ENCODE measurements around the gene EPB41L5. TPM values are rescaled to one million over a fixed set of nuclear protein-coding genes. Genes with fewer than 3 reads are reported as not detected.
A peak's percentile ranks its signal among the peaks of the same experiment; 100 is the strongest.
"Not testable (repeated sequence)": the region's sequence is repeated elsewhere in the genome, so short reads cannot be mapped to it uniquely, and the experiment has no call there.

The EPB41L5 gene
- 13.3 TPM for total RNA-seq
- long read RNA-seq, partial matches to known transcripts: 1 of 5 reads
- long read RNA-seq, other reads (novel, unspliced or antisense): 4 of 5 reads

DNA sequence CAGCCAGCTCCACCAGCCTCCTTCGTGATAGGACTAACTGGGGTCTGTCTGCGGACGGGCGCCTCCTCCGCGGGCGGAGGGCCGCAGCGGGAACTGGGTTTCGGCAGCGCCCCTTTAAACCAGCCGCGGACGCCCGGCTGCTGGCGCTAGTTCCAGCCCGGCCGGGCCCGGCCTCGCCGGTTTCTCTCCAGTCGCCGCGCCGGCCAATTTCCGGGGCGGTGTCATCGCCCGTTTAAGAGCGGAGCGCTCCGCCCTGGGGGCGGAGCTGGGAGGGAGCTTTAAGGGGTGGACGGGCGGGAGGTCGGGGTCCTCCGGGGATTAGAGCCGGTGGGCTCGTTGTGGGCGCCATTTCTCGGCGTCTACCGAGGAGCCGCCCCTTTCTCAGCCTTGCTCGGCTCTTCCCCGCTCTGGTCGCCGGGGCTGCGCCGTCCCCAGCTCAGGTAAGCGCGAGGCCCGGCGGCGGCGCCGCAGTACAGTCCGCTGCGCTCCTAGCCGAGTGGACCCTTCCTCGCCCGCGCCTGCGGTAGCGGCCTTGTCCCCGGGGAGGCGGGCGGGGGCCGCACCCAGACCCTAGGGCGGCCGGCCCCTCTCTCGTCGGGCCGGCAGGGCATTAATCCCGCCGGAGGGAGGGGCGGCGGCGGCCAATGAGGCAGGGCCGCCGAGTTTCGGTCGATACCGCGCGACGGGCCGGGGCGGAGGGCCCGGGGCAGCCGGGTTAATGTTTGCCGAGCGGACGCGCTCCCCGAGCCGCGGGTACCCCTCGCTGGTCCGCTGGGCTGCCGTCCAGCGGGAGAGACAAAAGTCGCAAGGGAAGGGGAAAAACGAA is at the start of gene EPB41L5:
Gene EPB41L5, plus strand, starts transcription at position 307 of the 826 bp plus-strand sequence. CDS start 6,008 bp downstream, outside the sequence.
- DNase-seq (ENCODE audit: low spot score): peak; percentile 97

GRCh38 chr2:119981896-119982295 is 31.0 kb upstream of the EPB41L5 start:
- no peak for DNase-seq (ENCODE audit: low spot score)

DNA sequence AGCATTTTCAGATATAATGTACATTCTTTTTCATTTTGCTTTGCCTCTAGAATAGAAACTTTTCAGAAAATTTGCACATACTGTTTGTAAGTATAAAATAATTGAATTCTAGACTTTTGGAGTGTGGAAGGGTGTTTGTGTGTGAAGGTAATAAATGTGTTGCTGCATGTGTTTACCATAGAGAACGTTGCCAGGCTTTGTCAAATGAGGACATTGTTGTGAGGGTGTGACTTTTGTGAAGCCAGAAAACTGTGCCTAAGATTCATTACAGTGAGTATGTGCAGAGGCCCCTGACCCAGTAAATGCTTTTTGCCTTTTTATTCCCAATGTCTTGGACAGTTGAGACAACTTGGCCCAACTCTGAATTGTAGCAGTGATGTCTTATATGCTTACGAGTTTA is 30.4 kb upstream of the EPB41L5 start:
- DNase-seq (ENCODE audit: low spot score): no peak

DNA sequence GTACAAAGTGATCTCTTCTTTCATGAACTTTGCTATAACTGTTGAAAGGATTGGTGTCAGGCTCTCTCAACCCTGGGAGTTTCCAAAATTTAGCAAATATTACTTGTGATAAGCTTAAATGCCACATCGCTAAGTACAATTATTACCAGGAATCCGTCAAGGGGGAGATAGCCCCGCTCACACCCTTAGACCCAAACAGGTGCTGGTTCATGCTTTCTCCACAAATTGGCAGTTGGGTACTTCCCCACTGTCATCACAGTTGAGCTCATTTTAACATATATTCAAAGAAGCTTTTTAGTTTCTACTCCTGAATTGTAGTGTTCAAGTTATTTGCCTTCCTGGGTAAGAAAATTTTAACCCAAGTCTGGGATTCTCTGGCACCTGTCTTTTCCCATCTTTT is 29.8 kb upstream of the EPB41L5 start:
- DNase-seq (ENCODE audit: low spot score): no peak

GRCh38 chr2:119996148-119996547 is 16.7 kb upstream of the EPB41L5 start:
- no peak for DNase-seq (ENCODE audit: low spot score)

DNA sequence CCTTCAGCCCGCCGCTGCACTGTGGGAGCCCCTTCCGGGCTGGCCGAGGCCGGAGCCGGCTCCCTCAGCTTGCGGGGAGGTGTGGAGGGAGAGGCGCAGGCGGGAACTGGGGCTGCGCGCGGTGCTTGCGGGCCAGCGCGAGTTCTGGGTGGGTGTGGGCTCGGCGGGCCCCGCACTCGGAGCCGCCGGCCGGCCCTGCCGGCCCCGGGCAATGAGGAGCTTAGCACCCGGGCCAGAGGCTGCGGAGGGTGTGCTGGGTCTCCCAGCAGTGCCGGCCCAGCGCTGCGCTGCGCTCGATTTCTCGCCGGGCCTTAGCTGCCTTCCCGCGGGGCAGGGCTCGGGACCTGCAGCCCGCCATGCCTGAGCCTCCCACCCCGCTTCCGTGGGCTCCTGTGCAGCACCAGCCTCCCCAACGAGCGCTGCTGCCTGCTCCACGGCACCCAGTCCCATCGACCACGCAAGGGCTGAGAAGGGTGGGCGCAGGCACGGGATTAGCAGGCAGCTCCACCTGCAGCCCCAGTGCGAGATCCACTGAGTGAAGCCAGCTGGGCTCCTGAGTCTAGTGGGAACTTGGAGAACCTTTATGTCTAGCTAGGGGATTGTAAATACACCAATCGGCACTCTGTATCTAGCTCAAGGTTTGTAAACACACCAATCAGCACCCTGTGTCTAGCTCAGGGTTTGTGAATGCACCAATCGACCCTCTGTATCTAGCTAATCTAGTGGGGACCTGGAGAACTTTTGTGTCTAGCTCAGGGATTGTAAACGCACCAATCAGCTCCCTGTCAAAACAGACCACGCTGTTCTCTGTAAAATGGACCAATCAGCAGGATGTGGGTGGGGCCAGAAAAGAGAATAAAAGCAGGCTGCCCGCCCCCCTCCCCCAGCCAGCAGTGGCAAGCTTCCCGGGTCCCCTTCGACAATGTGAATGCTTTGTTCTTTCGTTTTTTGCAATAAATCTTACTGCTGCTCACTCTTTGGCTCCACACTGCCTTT is 15.7 kb upstream of the EPB41L5 start:
- DNase-seq (ENCODE audit: low spot score): not testable (repeated sequence)

DNA sequence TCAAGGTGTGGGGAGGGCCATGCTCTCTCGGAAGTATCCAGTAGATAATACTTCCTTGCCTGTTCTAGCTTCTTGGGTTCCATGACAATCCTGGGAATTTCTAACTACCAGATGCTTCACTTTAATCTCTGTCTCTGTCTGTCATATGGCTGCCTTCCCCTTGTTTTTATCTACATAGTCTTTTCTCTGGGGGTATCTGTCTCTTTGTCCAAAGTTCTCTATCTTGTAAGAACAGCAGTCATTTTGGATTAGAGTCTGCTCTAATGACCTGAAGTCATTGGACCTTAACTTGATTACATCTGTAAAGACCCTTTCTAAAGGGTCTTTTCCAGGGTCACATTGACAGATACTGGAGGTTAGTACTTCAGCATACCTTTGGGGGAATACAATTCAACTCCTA is 11.4 kb upstream of the EPB41L5 start:
- DNase-seq (ENCODE audit: low spot score): no peak

GRCh38 chr2:120004254-120004653 is 8.6 kb upstream of the EPB41L5 start:
- DNase-seq (ENCODE audit: low spot score): no peak

- DNase-seq (ENCODE audit: low spot score): no peak
These were observed 6.9 kb upstream of the EPB41L5 start for GRCh38 chr2:120005834-120006521.

GRCh38 chr2:120007851-120008250 is 5.0 kb upstream of the EPB41L5 start:
- no peak for DNase-seq (ENCODE audit: low spot score)

GRCh38 chr2:120012363-120012762 is 514 bp upstream of the EPB41L5 start:
- no peak for DNase-seq (ENCODE audit: low spot score)

GRCh38 chr2:120013597-120014223 is 833 bp downstream of the EPB41L5 start:
- DNase-seq (ENCODE audit: low spot score): no peak

DNA sequence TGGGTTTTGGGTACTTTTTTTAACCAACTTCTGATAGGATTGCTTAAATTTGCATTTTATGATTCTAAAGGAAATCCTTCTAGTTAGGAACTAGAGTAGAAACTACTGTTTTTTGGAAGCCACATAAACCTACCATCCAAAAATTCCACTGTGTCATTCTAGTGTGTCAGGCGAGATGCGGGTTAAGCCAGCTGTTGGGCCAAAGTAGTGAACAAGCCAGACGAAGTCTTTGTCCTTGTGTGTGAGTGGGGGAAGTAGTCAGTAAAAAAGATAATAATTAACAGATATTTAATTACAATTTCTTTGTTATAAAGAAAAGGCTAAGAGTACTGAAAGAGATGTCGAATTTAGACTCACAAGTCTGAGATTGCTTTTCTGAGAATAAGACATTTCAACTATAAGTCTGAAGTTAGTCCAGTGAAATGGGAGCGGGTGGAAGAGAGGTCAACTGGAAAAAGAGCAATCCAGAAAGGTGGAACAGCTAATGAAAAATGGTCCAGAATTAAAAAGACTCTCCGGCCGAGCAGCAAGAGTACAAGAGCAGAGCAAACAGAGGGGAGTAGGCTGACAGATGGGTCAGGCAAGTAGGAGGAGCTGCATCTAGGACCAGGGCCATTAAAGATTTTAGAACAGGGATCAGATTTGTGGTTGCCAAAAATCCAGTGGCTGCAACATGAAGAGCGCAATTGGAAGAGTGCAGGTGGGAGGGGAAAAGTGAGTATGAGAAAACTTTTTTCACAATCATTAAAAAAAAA is 1.5 kb downstream of the EPB41L5 start:
- no peak for DNase-seq (ENCODE audit: low spot score)

- no peak for DNase-seq (ENCODE audit: low spot score)
These were observed 3.9 kb downstream of the EPB41L5 start for GRCh38 chr2:120016800-120017199.

- no peak for DNase-seq (ENCODE audit: low spot score)
These were observed 4.3 kb downstream of the EPB41L5 start for GRCh38 chr2:120017201-120017600.

- no peak for DNase-seq (ENCODE audit: low spot score)
These were observed 5.7 kb downstream of the EPB41L5 start for GRCh38 chr2:120018549-120018948.

DNA sequence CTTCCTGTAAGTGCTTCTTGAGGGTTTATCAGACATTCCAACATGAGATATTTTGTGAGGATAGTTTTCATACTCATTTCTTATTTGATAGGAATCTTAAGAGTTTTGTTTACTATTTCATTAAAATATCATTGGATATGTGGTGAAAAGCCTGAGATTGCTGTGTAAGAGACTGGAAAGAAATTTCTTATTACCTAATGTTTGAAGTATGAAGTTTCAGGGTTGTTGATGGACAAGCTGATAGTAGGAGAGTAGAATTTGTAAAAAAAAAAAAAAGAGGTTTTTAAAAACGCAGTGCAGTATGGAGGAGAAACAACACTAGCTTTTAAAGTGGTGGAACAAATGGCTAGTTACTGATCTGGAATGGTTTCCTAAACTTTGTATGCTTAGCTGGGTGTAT is 7.7 kb downstream of the EPB41L5 start:
- DNase-seq (ENCODE audit: low spot score): no peak

GRCh38 chr2:120022505-120022904 is 9.6 kb downstream of the EPB41L5 start:
- not testable (repeated sequence) for DNase-seq (ENCODE audit: low spot score)

DNA sequence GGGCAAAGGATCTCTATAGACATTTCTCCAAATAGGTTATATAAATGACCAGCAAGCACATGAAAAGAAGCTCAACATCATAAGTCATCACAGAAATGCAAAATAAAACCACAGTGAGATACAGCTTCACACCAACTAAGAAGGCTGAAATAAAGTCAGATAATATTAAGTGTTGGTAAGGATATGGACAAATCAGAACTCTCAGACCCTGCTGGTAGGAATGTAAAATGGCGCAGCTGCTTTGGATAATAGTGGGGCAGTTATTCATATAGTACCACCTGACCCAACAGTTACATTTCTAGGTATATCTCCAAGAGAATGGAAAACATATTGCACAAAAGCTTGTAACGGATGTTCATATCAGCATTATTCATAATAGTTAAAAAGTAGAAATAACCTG is 14.0 kb downstream of the EPB41L5 start:
- DNase-seq (ENCODE audit: low spot score): no peak

DNA sequence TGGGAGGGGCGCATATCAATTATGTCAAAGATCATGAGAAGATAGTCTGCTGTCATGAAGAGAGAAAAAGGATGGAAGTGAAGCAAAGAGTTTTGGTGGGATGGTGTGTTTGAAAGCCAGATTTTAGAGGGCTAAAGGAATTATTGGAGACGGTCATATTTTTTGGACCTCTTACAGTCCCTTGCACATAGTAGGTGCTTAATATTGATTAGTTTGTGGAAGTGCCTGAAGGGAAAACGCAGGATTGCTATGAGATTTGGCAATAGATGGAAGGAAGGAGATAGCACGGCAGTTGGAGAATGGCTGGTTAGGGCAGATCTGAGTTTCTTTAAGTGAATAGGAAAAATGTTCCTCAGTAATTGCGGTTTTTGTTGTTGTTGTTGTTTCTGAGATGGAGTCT is 15.9 kb downstream of the EPB41L5 start:
- DNase-seq (ENCODE audit: low spot score): no peak

All from mesenteric fat pad (tissue), 1 donor.